ENCODE data around the gene DOLK.

DNA sequence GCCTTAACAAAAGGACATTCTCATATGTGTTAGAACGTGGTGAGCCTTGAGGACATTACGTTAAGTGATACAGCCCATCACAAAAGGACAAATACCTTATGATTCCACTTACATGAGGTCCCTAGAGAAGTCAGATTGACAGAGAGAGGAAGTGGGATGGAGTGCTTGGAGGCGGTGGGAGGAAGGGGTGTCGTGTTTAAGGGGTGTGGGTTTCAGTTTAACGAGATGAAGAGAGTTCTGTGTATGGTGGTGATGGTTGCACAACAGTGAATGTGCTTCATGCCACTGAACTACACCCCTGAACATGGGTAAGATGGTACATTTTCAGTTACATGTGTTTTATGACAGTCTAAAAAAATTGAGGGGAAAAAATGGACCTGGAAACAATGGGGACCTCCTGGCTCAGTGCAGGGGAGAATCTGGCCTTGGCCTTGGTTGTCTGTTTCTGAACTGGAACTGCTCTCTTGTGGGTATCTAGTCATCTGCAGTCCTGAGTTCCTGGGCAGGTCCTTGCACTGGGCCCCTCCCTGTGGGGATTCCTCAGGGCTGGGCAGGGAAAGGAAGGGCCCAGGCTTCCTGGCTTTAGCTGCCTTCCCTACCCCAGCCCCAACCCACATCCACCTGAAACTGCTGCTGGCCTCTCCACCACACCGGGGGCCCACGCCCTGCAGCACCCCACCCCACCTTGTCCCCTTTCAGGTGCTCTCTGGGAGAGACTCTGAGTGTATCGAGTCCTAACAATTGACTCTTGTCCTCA lies 47.7 kb downstream of the DOLK start:
- TF ChIP-seq, protein P1, sequence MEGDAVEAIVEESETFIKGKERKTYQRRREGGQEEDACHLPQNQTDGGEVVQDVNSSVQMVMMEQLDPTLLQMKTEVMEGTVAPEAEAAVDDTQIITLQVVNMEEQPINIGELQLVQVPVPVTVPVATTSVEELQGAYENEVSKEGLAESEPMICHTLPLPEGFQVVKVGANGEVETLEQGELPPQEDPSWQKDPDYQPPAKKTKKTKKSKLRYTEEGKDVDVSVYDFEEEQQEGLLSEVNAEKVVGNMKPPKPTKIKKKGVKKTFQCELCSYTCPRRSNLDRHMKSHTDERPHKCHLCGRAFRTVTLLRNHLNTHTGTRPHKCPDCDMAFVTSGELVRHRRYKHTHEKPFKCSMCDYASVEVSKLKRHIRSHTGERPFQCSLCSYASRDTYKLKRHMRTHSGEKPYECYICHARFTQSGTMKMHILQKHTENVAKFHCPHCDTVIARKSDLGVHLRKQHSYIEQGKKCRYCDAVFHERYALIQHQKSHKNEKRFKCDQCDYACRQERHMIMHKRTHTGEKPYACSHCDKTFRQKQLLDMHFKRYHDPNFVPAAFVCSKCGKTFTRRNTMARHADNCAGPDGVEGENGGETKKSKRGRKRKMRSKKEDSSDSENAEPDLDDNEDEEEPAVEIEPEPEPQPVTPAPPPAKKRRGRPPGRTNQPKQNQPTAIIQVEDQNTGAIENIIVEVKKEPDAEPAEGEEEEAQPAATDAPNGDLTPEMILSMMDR (IDR thresholded peaks at IDR 0.05): no peak
- no peak for TF ChIP-seq EZH2 (IDR thresholded peaks at IDR 0.05; ENCODE audit: borderline replicate concordance, insufficient read depth, low read depth, low read length, poor library complexity, severe bottlenecking)
